ACC112 (cell line): ENCODE data around the gene DPYSL4.

Source experiments
- H2AFZ ChIP-seq: fragments of 200-600 bp; sonication (generic); one replicate; pipeline ENCODE4 v1.6.0; 2017; ENCODE audit warnings: antibody characterized with exemption, low read length; ENCODE audit not compliant: unreplicated experiment
- H3K27ac ChIP-seq: fragments of 200-600 bp; sonication (generic); 2 replicates; pipeline ENCODE4 v1.5.1; 2014; ENCODE audit warnings: low read depth, mild to moderate bottlenecking, antibody characterized with exemption, low read length, moderate library complexity
- H3K27me3 ChIP-seq: fragments of 200-600 bp; sonication (generic); 2 replicates; pipeline ENCODE4 v1.6.1; 2014; ENCODE audit warnings: mild to moderate bottlenecking, antibody characterized with exemption, low read length, moderate library complexity, mixed read lengths; ENCODE audit not compliant: insufficient read depth
- H3K36me3 ChIP-seq: fragments of 200-600 bp; sonication (generic); 2 replicates; pipeline ENCODE4 v1.6.1; 2016; ENCODE audit warnings: mild to moderate bottlenecking, antibody characterized with exemption, low read length, moderate library complexity, mixed read lengths; ENCODE audit not compliant: insufficient read depth
- H3K4me1 ChIP-seq: fragments of 200-600 bp; sonication (generic); one replicate; pipeline ENCODE4 v1.6.1; 2016; ENCODE audit warnings: low read length, mixed read lengths; ENCODE audit not compliant: insufficient read depth, unreplicated experiment, control insufficient read depth
- H3K4me3 ChIP-seq: fragments of 200-600 bp; sonication (generic); 2 replicates; pipeline ENCODE4 v1.5.1; 2014; ENCODE audit warnings: mild to moderate bottlenecking, low read depth, low read length
- H3K79me2 ChIP-seq: fragments of 200-600 bp; sonication (generic); one replicate; pipeline ENCODE4 v1.6.0; 2016; ENCODE audit warnings: low read length; ENCODE audit not compliant: control insufficient read depth, unreplicated experiment, insufficient read depth

DPYSL4 gene

GRCh38 chr10:132233501-132234085 is 46.8 kb downstream of the DPYSL4 start:
- no peak overlapping the region for H3K4me3 ChIP-seq
- no peaks in the 10 kb centered on the region for H3K36me3 ChIP-seq
- no peak overlapping the region for H2AFZ ChIP-seq
- H3K27ac ChIP-seq = no peak overlapping the region
- H3K4me1 ChIP-seq = no peaks in the 10 kb centered on the region
- H3K27me3 ChIP-seq = no peaks in the 10 kb centered on the region
- no peaks in the 10 kb centered on the region for H3K79me2 ChIP-seq

GRCh38 chr10:132234860-132235259 is 48.1 kb downstream of the DPYSL4 start:
- no peak overlapping the region for H3K4me3 ChIP-seq
- no peaks in the 10 kb centered on the region for H3K27me3 ChIP-seq
- no peak overlapping the region for H2AFZ ChIP-seq
- no peaks in the 10 kb centered on the region for H3K79me2 ChIP-seq
- no peaks in the 10 kb centered on the region for H3K4me1 ChIP-seq
- H3K36me3 ChIP-seq = no peaks in the 10 kb centered on the region
- no peak overlapping the region for H3K27ac ChIP-seq

- Histone ChIP-seq H3K27me3 (no peaks in the 10 kb centered on the region), H2AFZ (no peak overlapping the region), H3K27ac (no peak overlapping the region), H3K79me2 (no peaks in the 10 kb centered on the region), H3K4me3 (no peak overlapping the region), H3K36me3 (no peaks in the 10 kb centered on the region), H3K4me1 (no peaks in the 10 kb centered on the region)
Observed at GRCh38 chr10:132236161-132236560, 49.4 kb downstream of the DPYSL4 start.

- Histone ChIP-seq H3K4me1 (no peaks in the 10 kb centered on the region), H2AFZ (no peak overlapping the region), H3K36me3 (no peaks in the 10 kb centered on the region), H3K27me3 (no peaks in the 10 kb centered on the region), H3K79me2 (no peaks in the 10 kb centered on the region), H3K4me3 (no peak overlapping the region), H3K27ac (no peak overlapping the region)
Observed at GRCh38 chr10:132236881-132237280, 50.1 kb downstream of the DPYSL4 start.

GRCh38 chr10:132237396-132237795 is 50.6 kb downstream of the DPYSL4 start:
- Histone ChIP-seq H3K4me3 (no peak overlapping the region), H3K36me3 (no peaks in the 10 kb centered on the region), H3K79me2 (no peaks in the 10 kb centered on the region), H3K4me1 (no peaks in the 10 kb centered on the region), H2AFZ (no peak overlapping the region), H3K27ac (no peak overlapping the region), H3K27me3 (no peaks in the 10 kb centered on the region)

GRCh38 chr10:132237871-132238270 is 51.1 kb downstream of the DPYSL4 start:
- Histone ChIP-seq H3K27me3 (no peaks in the 10 kb centered on the region), H3K36me3 (no peaks in the 10 kb centered on the region), H3K27ac (no peak overlapping the region), H3K79me2 (no peaks in the 10 kb centered on the region), H3K4me3 (no peak overlapping the region), H3K4me1 (no peaks in the 10 kb centered on the region), H2AFZ (no peak overlapping the region)

GRCh38 chr10:132238371-132239125 is 51.8 kb downstream of the DPYSL4 start:
- no peak overlapping the region for H2AFZ ChIP-seq
- H3K4me3 ChIP-seq = no peak overlapping the region
- H3K36me3 ChIP-seq = no peaks in the 10 kb centered on the region
- H3K4me1 ChIP-seq = no peaks in the 10 kb centered on the region
- no peaks in the 10 kb centered on the region for H3K27me3 ChIP-seq
- H3K79me2 ChIP-seq = no peaks in the 10 kb centered on the region
- no peak overlapping the region for H3K27ac ChIP-seq

- Histone ChIP-seq H3K27ac (no peak overlapping the region), H3K27me3 (no peaks in the 10 kb centered on the region), H3K4me3 (no peak overlapping the region), H3K79me2 (no peaks in the 10 kb centered on the region), H2AFZ (no peak overlapping the region), H3K36me3 (no peaks in the 10 kb centered on the region), H3K4me1 (no peaks in the 10 kb centered on the region)
Observed at GRCh38 chr10:132239126-132240031, 52.6 kb downstream of the DPYSL4 start.

- H3K4me3 ChIP-seq = no peak overlapping the region
- no peaks in the 10 kb centered on the region for H3K4me1 ChIP-seq
- no peaks in the 10 kb centered on the region for H3K27me3 ChIP-seq
- no peak overlapping the region for H3K27ac ChIP-seq
- H3K36me3 ChIP-seq = no peaks in the 10 kb centered on the region
- H2AFZ ChIP-seq = no peak overlapping the region
- H3K79me2 ChIP-seq = no peaks in the 10 kb centered on the region
Observed at GRCh38 chr10:132240156-132240555, 53.4 kb downstream of the DPYSL4 start.

- Histone ChIP-seq H3K27me3 (no peaks in the 10 kb centered on the region), H3K79me2 (no peaks in the 10 kb centered on the region), H3K36me3 (no peaks in the 10 kb centered on the region), H3K27ac (no peak overlapping the region), H3K4me1 (no peaks in the 10 kb centered on the region), H2AFZ (no peak overlapping the region), H3K4me3 (no peak overlapping the region)
Observed at GRCh38 chr10:132240581-132240980, 53.8 kb downstream of the DPYSL4 start.
